SK-N-MC (cell line): ENCODE results near the gene CACNA1S.

Experiments used
- DNase-seq: peaks from one replicate; pipeline ENCODE4 v3.0.0-alpha.2; 2011; ENCODE audit warnings: low read depth, low spot score
- H3K27ac ChIP-seq: fragments of 200-600 bp; sonication (generic); 2 replicates; pipeline ENCODE4 v1.5.1; 2016; ENCODE audit warnings: mixed run types
- H3K36me3 ChIP-seq: fragments of 200-600 bp; sonication (generic); 2 replicates; pipeline ENCODE4 v1.6.1; 2017; ENCODE audit warnings: antibody characterized with exemption, low read length, mixed read lengths; ENCODE audit not compliant: insufficient read depth
- H3K4me3 ChIP-seq: fragments of 200-600 bp; sonication (generic); 2 replicates; pipeline ENCODE4 v1.5.1; 2016
- H3K9ac ChIP-seq: fragments of 200-600 bp; sonication (generic); 2 replicates; pipeline ENCODE4 v1.8.0; 2017; ENCODE audit warnings: mixed run types, mixed read lengths; ENCODE audit not compliant: insufficient read length
- H3K9me3 ChIP-seq: fragments of 200-600 bp; sonication (generic); 2 replicates; pipeline ENCODE4 v1.6.1; 2017; ENCODE audit warnings: low read depth, mild to moderate bottlenecking, antibody characterized with exemption, low read length, moderate library complexity, mixed read lengths
- EZH2 ChIP-seq: fragments of 200-600 bp; sonication (generic); IDR thresholded peaks from one replicate; pipeline ENCODE4 v1.6.1; 2017; ENCODE audit warnings: antibody characterized with exemption
- FOXP2 ChIP-seq: optimal IDR thresholded peaks from 2 replicates; pipeline ENCODE3; 2011; ENCODE audit warnings: mild to moderate bottlenecking, moderate library complexity; ENCODE audit not compliant: insufficient read depth; ENCODE audit errors: extremely low read length, control extremely low read depth
- POLR2AphosphoS5 ChIP-seq: IDR thresholded peaks from 2 replicates; pipeline ENCODE4 v1.6.1; 2012; ENCODE audit warnings: mild to moderate bottlenecking, low read depth, low read length, borderline replicate concordance

CACNA1S gene

DNA sequence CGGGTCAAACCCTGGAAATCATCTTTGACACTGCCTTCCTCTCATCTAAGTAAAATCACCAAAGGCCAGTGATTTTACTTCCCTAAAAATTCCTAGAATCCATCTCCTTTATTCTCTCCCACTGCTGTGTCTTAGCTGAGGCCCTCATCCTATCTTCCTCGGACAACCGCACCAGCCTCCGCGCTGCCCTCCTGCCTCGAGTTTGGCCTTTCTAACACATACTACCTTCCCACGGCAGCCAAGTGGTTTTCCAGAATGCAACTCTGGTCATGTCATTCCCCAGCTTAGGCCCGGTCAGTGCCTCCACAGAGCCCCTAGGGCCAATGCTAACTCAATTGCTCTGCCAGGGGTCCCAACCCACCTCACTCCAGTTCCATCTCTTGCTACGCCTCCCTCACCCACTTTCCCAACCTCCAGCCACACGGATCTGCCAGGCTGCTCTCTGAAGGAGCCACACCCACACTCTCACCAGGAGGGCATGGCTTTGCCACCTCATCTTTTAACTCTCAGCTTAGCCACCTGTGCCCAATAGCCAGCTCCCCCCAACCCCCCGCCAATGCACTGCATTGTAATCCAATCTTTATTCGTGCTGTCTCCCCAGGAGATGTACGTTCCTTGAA is 35.3 kb upstream of the CACNA1S start:
- DNase-seq: no peak
- no peak overlapping the region for H3K4me3 ChIP-seq
- TF ChIP-seq EZH2 (no peak), POLR2AphosphoS5 (no peak), FOXP2 (no peak)
- H3K27ac ChIP-seq: no peak overlapping the region
- peaks cover 88% of the 10 kb centered on the region for H3K36me3 ChIP-seq
- H3K9ac ChIP-seq: no peak overlapping the region
- H3K9me3 ChIP-seq: no peaks in the 10 kb centered on the region

DNA sequence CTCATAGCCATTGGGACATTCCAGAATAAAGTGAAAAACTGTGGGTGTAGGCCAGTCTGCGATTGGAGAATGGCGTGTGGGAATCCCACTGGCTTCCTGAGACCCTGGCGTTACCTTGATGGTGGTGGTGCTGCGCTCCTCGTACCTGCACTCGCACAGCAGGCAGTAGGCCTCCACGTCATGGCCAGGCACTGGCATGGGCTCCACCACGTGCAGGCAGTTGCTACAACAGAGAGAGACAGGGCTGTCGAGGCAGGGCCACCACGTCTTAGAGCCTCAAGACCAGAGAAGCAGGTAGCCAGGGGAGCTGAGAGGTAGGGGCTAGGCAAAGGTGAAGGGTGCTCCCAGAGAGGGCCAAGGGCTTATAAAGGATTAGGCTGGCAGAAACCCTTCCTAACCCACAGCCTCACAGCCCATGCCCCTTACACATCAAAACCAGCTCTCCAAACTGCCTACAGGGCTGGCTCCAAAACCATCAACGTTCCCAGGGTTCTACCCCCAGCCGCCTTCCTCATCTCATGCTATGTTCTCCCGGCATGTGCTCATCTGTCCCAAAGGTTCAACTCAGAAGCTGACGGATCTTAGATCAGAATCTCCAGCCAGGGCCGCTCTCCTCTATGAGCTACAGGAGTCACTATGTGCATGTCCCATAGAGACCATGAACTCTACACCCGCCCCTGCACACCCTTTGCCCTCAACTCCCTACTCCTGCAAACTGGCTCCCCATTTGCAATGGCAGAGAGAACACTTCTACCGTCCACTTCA is 34.6 kb upstream of the CACNA1S start:
- TF ChIP-seq POLR2AphosphoS5: no peak
- TF ChIP-seq EZH2: no peak
- TF ChIP-seq FOXP2: no peak
- Histone ChIP-seq H3K4me3 (no peak overlapping the region), H3K36me3 (peaks cover 88% of the 10 kb centered on the region), H3K9me3 (no peaks in the 10 kb centered on the region), H3K27ac (no peak overlapping the region), H3K9ac (no peak overlapping the region)
- DNase-seq: no peak

DNA sequence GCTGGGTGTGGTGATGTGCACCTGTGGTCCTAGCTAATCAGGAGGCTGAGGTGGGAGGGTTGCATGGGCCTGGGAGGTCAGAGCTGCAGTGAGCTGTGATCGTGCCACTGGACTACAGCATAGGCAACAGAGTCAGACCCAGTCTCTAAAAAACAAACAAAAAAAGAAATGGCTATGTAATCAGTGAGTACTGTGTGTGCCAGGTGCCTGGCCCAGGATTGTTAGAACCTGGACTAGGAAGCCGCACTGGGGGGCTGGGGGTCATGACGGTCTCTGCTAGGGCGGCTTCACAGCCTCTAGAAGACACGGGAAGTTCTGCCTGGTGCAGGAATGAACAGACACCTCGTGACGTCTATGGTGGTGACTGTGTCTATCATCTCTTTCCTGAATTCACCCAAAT is 33.6 kb upstream of the CACNA1S start:
- no peak overlapping the region for H3K27ac ChIP-seq
- no peak for DNase-seq
- no peak for TF ChIP-seq EZH2
- TF ChIP-seq FOXP2: no peak
- no peak for TF ChIP-seq POLR2AphosphoS5
- H3K9me3 ChIP-seq: no peaks in the 10 kb centered on the region
- H3K4me3 ChIP-seq: no peak overlapping the region
- H3K36me3 ChIP-seq: peaks cover 87% of the 10 kb centered on the region
- H3K9ac ChIP-seq: no peak overlapping the region

DNA sequence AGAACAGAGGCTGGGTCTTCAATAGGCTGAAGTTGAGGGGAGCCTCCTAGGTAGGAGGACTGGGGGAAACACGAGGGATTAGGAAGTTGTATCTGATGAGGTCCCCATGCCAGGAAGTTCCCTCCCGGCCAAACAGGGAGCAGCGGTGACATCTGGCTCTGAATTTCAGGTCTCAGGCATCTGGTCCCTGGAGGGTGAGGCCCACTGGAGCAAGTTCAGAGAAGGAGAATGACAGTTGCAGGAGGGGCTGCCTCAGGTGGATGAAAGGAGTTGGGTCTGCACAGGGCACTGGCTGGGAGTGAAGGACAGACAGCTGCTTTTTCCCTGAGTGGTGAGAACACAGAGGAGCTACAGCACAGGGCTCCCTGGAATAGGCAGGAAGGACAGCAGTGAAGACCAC is 32.9 kb upstream of the CACNA1S start:
- H3K36me3 ChIP-seq: peaks cover 84% of the 10 kb centered on the region
- DNase-seq: no peak
- no peak overlapping the region for H3K27ac ChIP-seq
- H3K4me3 ChIP-seq: no peak overlapping the region
- TF ChIP-seq POLR2AphosphoS5 (no peak), EZH2 (no peak), FOXP2 (no peak)
- H3K9me3 ChIP-seq: no peaks in the 10 kb centered on the region
- no peak overlapping the region for H3K9ac ChIP-seq

DNA sequence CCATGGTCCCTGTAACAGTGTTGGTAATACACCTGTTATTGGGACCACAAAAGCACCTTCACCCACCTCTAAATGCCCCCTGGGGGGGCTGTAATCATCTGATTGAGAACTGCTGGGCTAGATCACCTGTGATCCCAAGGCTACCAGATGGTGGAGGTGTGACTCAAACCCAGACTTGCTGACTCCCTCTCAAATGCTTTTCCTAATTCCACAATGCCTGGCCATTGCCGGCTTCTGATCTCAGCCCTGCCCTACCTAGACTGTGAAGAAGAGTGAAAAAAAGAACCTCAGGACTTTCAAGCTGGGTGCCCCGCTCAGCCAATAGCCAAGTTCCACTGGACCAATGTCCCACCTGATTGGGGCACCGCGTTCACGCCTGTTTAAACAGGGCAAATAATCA is 32.5 kb upstream of the CACNA1S start:
- TF ChIP-seq EZH2 (no peak), FOXP2 (no peak), POLR2AphosphoS5 (no peak)
- Histone ChIP-seq H3K4me3 (no peak overlapping the region), H3K9me3 (no peaks in the 10 kb centered on the region), H3K9ac (no peak overlapping the region), H3K27ac (no peak overlapping the region), H3K36me3 (peaks cover 81% of the 10 kb centered on the region)
- no peak for DNase-seq

DNA sequence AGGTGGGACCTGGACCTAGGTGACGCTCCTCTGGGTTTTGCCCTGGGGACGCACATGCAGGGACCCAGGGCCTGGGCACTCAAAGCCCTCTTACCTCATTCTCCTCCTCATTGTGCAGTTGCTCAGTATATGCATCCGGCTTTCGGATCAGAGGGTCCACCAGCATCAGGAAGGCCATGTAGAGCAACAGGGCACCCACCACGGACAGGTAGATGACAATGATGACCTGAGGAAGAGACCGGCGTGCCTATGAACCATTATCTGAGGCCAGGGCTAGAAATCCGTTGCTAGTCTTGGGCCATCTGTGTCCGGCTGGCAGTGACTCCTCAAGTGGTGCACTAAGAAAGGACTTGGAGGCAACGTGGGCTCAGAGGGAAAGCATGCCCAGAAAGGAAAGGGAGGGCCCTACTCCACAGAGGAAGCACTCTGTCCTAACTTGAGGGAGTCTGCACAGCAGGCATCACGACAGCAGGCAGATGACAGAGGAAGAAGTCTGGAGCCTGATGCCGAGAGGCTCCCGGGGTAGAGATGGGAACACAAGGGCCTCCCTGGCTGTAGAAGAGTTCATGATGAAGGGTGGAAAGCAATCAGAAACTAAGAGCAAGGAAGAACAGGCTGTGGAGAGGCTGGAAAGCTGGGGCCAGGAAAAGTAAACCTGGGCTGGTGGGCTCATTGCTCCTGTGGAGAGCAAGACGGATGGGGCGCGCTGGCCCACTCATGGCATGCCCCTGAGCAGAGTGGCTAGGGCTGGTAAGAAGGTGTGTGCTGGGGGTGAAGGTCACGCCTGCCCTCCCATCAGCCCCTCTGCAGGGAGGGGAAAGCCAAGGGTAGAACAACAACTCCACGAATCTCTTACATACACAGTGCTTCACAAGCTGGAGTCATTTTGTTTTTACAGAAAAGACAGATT is 31.8 kb upstream of the CACNA1S start:
- no peak overlapping the region for H3K9ac ChIP-seq
- H3K27ac ChIP-seq: no peak overlapping the region
- H3K9me3 ChIP-seq: no peaks in the 10 kb centered on the region
- TF ChIP-seq EZH2 (no peak), POLR2AphosphoS5 (no peak), FOXP2 (no peak)
- DNase-seq: no peak
- H3K36me3 ChIP-seq: peaks cover 80% of the 10 kb centered on the region
- H3K4me3 ChIP-seq: no peak overlapping the region

DNA sequence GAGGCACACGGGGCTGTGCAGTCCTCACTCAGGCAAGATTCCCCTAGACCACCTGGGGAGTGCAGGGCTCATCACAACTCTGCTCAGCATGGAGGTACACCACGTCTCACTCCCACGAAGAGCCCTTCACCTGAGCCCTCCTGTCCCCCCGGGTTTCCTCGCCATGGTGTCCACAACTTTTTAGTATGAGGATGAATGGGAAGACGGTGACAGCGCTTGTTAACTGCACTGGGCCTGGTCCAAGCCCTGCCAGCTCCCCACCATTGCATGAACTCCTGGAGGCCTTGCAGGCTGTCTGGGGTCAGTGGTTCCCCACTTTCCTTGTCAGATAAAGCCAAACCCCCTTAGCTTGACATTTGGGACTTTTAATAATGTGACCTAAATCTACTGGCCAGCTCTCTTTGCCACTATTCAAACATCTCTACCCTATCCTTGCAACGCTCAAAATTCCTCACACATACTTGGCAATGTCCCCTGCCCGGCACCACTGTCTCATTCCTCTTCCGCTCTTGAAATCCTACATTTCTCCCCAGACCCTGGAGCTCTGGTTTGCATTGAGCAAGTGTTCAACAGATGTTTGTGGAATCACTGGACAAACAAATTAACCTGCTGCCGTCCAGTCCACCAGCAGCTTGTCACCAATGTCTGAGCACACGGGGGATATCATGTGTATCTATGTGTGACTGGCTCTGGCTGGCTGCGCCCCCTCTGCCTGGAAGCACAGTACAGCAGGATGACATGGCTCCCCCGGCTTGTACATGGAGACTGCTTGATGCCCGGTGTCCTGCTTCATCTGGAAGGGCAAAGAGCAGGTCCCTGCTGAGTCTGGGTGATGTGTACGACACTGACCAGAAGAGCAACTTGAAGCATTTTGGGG is 30.9 kb upstream of the CACNA1S start:
- no peak overlapping the region for H3K9ac ChIP-seq
- no peak overlapping the region for H3K4me3 ChIP-seq
- TF ChIP-seq EZH2 (no peak), POLR2AphosphoS5 (no peak), FOXP2 (no peak)
- no peaks in the 10 kb centered on the region for H3K9me3 ChIP-seq
- no peak for DNase-seq
- H3K27ac ChIP-seq: no peak overlapping the region
- peaks cover 72% of the 10 kb centered on the region for H3K36me3 ChIP-seq
